ENCODE measurements around the gene ACKR3. TPM values are rescaled to one million over a fixed set of nuclear protein-coding genes. Genes with fewer than 3 reads are reported as not detected.

Gene ACKR3
- total RNA-seq, 1 donor from 2014 or later: 21.4 TPM

DNA sequence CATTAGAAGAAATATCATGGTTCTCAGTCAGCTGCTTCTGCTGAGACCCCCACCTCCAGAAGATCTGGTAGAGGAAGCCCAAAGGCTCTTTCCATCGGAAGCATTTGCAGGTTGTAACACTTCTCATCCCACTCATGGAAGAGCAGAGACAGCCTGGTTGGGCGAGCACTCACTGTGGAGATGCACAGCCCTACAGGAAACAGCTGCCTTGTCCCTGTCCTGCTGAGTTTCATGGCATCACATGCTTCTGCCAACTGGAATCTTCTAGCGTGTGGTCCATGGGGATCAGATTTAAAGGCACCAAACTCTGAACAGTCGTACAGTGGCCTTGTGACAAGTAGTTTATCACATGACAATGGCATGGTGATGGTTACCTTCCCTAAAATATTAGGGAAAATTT, 36.3 kb upstream of the ACKR3 start:
- Histone ChIP-seq H3K4me1 (ENCODE audit: control insufficient read depth in 3 of 3, insufficient read depth in 3 of 3, low read length in 3 of 3) (no peaks in the 10 kb centered on the region), H3K9ac (ENCODE audit: low read depth in 1 of 3, low read length in 3 of 3) (no peak overlapping the region), H3K27me3 (ENCODE audit: control insufficient read depth in 3 of 3, insufficient read depth in 3 of 3, low read length in 3 of 3) (no peaks in the 10 kb centered on the region), H3K27ac (ENCODE audit: low read depth, low read length) (no peak overlapping the region), H3K9me3 (ENCODE audit: control insufficient read depth in 3 of 3, low read length in 3 of 3) (no peaks in the 10 kb centered on the region), H3K36me3 (ENCODE audit: control insufficient read depth in 3 of 3, insufficient read depth in 3 of 3, low read length in 3 of 3) (no peaks in the 10 kb centered on the region), H3K4me3 (ENCODE audit: low read length in 3 of 3) (no peak overlapping the region)

DNA sequence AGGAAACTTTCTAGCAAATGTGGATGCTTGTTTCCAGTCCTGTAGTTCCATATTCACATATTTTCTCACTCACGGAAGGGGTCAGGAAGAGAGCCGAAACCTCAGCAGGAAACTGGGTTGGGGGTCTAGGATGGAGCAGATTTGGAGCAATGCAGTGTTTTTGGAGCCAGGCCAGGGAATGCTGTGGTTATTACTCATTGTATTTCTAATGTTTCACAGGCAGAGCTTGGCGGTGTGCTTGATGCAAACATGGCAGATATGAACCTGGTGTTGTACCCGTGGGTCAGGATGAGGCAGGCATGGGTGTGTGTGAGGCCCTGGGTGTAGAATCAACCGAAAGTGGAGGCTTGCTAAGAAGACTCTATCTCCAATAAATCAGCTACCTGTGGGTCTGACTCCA, 34.6 kb upstream of the ACKR3 start:
- H3K9me3 ChIP-seq (ENCODE audit: control insufficient read depth in 3 of 3, low read length in 3 of 3): no peaks in the 10 kb centered on the region
- H3K27me3 ChIP-seq (ENCODE audit: control insufficient read depth in 3 of 3, insufficient read depth in 3 of 3, low read length in 3 of 3): no peaks in the 10 kb centered on the region
- H3K4me3 ChIP-seq (ENCODE audit: low read length in 3 of 3): no peak overlapping the region
- H3K4me1 ChIP-seq (ENCODE audit: control insufficient read depth in 3 of 3, insufficient read depth in 3 of 3, low read length in 3 of 3): no peaks in the 10 kb centered on the region
- no peaks in the 10 kb centered on the region for H3K36me3 ChIP-seq (ENCODE audit: control insufficient read depth in 3 of 3, insufficient read depth in 3 of 3, low read length in 3 of 3)
- no peak overlapping the region for H3K9ac ChIP-seq (ENCODE audit: low read depth in 1 of 3, low read length in 3 of 3)
- no peak overlapping the region for H3K27ac ChIP-seq (ENCODE audit: low read depth, low read length)

DNA sequence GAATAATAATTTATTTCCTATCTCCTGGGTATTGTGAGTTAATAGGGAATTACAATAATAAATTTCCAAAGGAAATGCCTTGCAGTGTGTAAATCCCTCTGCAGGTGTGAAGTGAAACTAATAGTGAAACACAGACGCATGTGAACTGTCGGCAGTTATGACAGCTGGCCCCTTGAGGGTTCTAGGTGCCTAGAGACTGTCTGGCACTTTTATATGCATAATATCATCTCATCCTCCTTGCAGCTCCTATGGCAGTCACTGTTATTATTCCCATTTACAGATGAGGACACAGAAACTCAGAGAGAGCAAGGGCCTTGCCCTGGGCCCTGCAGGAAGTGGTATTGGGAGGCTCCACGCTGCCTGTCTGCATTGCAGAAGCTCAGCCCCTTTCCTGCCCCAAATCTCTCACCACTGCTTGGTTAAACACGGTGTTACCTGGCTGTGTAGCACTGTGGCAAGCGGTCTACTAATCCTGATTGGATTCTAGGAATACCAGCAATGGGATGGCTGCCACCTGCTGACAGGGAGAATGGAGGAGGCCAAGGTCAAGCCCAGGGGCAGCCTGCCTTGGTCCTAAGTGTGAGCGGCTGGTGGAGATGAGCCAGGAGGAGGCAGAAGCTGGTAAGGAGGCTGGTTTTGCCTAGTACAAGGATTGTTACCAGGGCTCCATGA, 32.8 kb upstream of the ACKR3 start:
- Histone ChIP-seq H3K4me3 (ENCODE audit: low read length in 3 of 3) (no peak overlapping the region), H3K27me3 (ENCODE audit: control insufficient read depth in 3 of 3, insufficient read depth in 3 of 3, low read length in 3 of 3) (no peaks in the 10 kb centered on the region), H3K27ac (ENCODE audit: low read depth, low read length) (no peak overlapping the region), H3K36me3 (ENCODE audit: control insufficient read depth in 3 of 3, insufficient read depth in 3 of 3, low read length in 3 of 3) (no peaks in the 10 kb centered on the region), H3K4me1 (ENCODE audit: control insufficient read depth in 3 of 3, insufficient read depth in 3 of 3, low read length in 3 of 3) (no peaks in the 10 kb centered on the region), H3K9ac (ENCODE audit: low read depth in 1 of 3, low read length in 3 of 3) (no peak overlapping the region), H3K9me3 (ENCODE audit: control insufficient read depth in 3 of 3, low read length in 3 of 3) (no peaks in the 10 kb centered on the region)

DNA sequence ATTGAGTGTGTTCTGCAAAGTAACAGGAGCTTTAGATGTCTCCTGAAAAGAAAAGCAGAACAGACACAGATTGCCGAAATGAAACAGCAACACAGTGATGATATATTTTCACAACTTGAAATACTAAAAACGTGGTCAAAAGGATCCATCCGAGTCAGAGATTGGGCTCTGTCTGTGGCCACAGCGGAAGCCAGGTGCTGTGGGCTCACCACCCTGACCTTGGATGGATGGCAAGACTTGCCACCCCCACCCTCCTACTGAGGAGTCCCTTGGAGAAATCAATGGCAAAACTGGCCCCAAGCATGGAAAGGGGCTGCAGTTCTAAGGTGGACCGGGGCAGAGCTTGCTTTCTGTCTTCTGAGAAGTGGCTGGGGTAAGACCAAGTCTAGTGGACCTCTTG, 31.4 kb upstream of the ACKR3 start:
- Histone ChIP-seq H3K9ac (ENCODE audit: low read depth in 1 of 3, low read length in 3 of 3) (no peak overlapping the region), H3K36me3 (ENCODE audit: control insufficient read depth in 3 of 3, insufficient read depth in 3 of 3, low read length in 3 of 3) (no peaks in the 10 kb centered on the region), H3K27ac (ENCODE audit: low read depth, low read length) (no peak overlapping the region), H3K4me1 (ENCODE audit: control insufficient read depth in 3 of 3, insufficient read depth in 3 of 3, low read length in 3 of 3) (no peaks in the 10 kb centered on the region), H3K9me3 (ENCODE audit: control insufficient read depth in 3 of 3, low read length in 3 of 3) (no peaks in the 10 kb centered on the region), H3K4me3 (ENCODE audit: low read length in 3 of 3) (no peak overlapping the region), H3K27me3 (ENCODE audit: control insufficient read depth in 3 of 3, insufficient read depth in 3 of 3, low read length in 3 of 3) (no peaks in the 10 kb centered on the region)

DNA sequence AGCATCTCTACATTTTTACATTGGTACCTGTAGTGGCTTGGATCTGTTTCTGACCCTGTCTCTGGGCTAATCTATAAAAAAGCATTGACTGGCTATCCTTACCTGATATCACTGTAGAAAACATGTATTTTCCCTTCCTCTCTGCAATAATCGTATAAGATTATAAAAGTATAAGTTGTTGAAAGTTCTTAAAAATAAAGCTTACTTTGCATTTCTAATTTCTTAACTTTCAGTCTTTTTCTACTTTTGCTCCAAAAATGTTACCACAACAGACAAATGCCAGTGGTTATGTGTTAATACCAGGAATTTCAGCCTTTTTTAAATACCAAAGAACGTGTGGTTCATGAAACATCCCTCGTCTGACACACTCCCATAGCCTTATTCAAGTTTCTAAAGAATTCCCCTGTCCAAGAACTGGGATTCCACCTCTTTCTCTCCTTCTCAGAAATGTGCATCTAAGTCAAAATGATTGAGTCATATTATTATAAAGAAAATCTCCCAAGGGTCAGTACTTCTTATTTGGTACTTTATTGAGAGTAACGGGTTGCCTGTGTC, 28.5 kb upstream of the ACKR3 start:
- H3K4me1 ChIP-seq (ENCODE audit: control insufficient read depth in 3 of 3, insufficient read depth in 3 of 3, low read length in 3 of 3): no peaks in the 10 kb centered on the region
- H3K9me3 ChIP-seq (ENCODE audit: control insufficient read depth in 3 of 3, low read length in 3 of 3): no peaks in the 10 kb centered on the region
- H3K9ac ChIP-seq (ENCODE audit: low read depth in 1 of 3, low read length in 3 of 3): no peak overlapping the region
- H3K27me3 ChIP-seq (ENCODE audit: control insufficient read depth in 3 of 3, insufficient read depth in 3 of 3, low read length in 3 of 3): no peaks in the 10 kb centered on the region
- no peak overlapping the region for H3K4me3 ChIP-seq (ENCODE audit: low read length in 3 of 3)
- no peak overlapping the region for H3K27ac ChIP-seq (ENCODE audit: low read depth, low read length)
- no peaks in the 10 kb centered on the region for H3K36me3 ChIP-seq (ENCODE audit: control insufficient read depth in 3 of 3, insufficient read depth in 3 of 3, low read length in 3 of 3)

DNA sequence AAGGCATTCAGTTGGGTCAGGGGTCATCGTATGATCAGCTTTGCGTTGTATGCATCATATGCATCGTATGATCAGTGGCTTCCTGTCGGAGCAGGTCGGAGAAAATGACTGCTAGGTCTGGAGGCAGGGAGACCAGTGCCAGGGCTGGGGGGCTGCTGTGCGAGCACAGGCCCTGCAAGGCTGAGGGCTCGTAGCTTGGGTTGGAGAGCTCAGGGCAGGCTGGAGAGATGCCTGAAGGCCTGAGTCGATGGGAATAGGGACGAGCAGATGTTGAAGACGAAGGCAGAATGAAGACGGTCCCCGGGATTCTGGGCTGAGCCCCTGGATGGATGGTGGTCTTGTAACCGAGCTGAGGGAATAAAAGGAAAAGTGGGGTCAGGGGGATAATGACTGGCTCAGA, 25.3 kb upstream of the ACKR3 start:
- Histone ChIP-seq H3K27ac (ENCODE audit: low read depth, low read length) (no peak overlapping the region), H3K9me3 (ENCODE audit: control insufficient read depth in 3 of 3, low read length in 3 of 3) (no peaks in the 10 kb centered on the region), H3K4me1 (ENCODE audit: control insufficient read depth in 3 of 3, insufficient read depth in 3 of 3, low read length in 3 of 3) (no peaks in the 10 kb centered on the region), H3K27me3 (ENCODE audit: control insufficient read depth in 3 of 3, insufficient read depth in 3 of 3, low read length in 3 of 3) (no peaks in the 10 kb centered on the region), H3K4me3 (ENCODE audit: low read length in 3 of 3) (no peak overlapping the region), H3K9ac (ENCODE audit: low read depth in 1 of 3, low read length in 3 of 3) (no peak overlapping the region), H3K36me3 (ENCODE audit: control insufficient read depth in 3 of 3, insufficient read depth in 3 of 3, low read length in 3 of 3) (no peaks in the 10 kb centered on the region)

DNA sequence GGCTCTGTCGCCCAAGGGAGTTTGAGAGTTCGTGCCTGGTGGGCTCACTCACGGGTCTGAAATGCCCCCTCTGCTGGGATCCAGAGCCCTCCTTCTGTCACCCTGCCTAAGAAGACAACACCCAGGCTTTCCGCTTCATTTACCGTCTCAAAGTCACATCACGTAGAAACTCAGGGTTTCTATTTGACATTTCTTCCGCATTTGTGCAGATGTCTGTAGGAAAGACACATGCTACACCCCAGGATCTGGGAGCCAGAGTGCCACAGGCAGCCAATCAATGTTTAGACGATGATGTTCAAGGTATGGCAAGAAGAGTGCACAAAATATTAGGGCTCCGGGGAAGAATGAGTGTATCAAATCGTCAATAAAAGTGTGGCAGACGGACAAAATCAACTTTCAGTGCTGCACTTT, 24.4 kb upstream of the ACKR3 start:
- no peaks in the 10 kb centered on the region for H3K9me3 ChIP-seq (ENCODE audit: control insufficient read depth in 3 of 3, low read length in 3 of 3)
- no peaks in the 10 kb centered on the region for H3K27me3 ChIP-seq (ENCODE audit: control insufficient read depth in 3 of 3, insufficient read depth in 3 of 3, low read length in 3 of 3)
- H3K4me1 ChIP-seq (ENCODE audit: control insufficient read depth in 3 of 3, insufficient read depth in 3 of 3, low read length in 3 of 3): no peaks in the 10 kb centered on the region
- no peak overlapping the region for H3K9ac ChIP-seq (ENCODE audit: low read depth in 1 of 3, low read length in 3 of 3)
- H3K36me3 ChIP-seq (ENCODE audit: control insufficient read depth in 3 of 3, insufficient read depth in 3 of 3, low read length in 3 of 3): no peaks in the 10 kb centered on the region
- no peak overlapping the region for H3K4me3 ChIP-seq (ENCODE audit: low read length in 3 of 3)
- H3K27ac ChIP-seq (ENCODE audit: low read depth, low read length): no peak overlapping the region

DNA sequence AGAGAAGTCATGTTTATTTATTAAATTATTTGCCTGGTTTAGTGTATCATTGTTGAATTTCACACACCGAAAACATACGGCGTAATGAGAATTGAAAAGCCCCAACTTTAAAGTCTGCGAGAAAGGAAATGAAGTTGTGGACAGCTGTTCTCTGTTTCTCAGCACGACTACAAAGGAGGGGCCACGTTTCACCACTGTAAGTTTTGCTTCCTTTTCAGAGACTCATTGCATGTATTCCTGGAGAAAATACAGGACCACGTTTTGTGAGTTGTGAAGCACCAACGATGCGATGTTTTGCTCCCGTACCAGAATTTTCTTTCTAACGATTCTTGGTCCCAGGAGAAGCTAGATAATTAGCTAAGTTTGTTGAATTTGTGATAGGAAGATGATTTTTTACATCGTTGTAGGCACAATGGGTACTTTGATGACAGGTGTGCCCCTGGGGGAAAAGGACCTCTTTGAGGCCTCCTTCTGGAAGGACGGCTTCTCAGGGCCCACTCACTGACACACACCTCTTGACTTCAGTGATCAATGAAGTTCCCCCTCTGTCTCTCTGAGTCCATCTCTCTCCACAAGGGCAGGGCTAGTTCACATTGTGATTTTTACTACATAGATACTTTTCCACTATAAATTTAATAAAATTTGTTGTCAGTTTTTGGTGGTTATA, 23.7 kb upstream of the ACKR3 start:
- Histone ChIP-seq H3K9me3 (ENCODE audit: control insufficient read depth in 3 of 3, low read length in 3 of 3) (no peaks in the 10 kb centered on the region), H3K27ac (ENCODE audit: low read depth, low read length) (no peak overlapping the region), H3K4me1 (ENCODE audit: control insufficient read depth in 3 of 3, insufficient read depth in 3 of 3, low read length in 3 of 3) (no peaks in the 10 kb centered on the region), H3K4me3 (ENCODE audit: low read length in 3 of 3) (no peak overlapping the region), H3K9ac (ENCODE audit: low read depth in 1 of 3, low read length in 3 of 3) (no peak overlapping the region), H3K36me3 (ENCODE audit: control insufficient read depth in 3 of 3, insufficient read depth in 3 of 3, low read length in 3 of 3) (no peaks in the 10 kb centered on the region), H3K27me3 (ENCODE audit: control insufficient read depth in 3 of 3, insufficient read depth in 3 of 3, low read length in 3 of 3) (peaks cover 0 to under 1% (median 0%) of the 10 kb centered on the region in 3 donors)

DNA sequence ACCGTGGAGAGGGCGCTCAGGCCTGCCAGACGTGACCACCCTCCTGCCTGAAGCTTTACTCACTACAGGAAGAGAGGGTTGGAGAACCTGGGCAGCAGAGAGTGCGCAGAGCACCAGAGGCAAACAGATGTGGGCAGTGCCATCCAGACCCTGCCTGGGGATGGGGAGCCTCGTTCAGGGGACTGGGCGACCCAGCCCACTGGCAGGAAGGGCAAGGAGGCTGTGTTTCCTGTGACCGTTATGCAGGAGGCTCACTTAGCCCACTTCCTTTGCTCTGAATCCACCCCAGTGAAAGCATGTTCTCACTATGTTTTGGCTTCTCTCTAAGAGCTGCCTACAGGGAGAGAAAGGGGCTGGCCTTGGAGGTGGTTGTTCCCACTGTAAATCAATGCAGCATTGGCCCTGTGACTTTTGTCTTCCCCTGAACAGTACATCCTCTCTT, 23.0 kb upstream of the ACKR3 start:
- no peaks in the 10 kb centered on the region for H3K4me1 ChIP-seq (ENCODE audit: control insufficient read depth in 3 of 3, insufficient read depth in 3 of 3, low read length in 3 of 3)
- H3K9ac ChIP-seq (ENCODE audit: low read depth in 1 of 3, low read length in 3 of 3): no peak overlapping the region
- peaks cover 0 to 3% (median 0%) of the 10 kb centered on the region in 3 donors for H3K27me3 ChIP-seq (ENCODE audit: control insufficient read depth in 3 of 3, insufficient read depth in 3 of 3, low read length in 3 of 3)
- H3K27ac ChIP-seq (ENCODE audit: low read depth, low read length): no peak overlapping the region
- H3K36me3 ChIP-seq (ENCODE audit: control insufficient read depth in 3 of 3, insufficient read depth in 3 of 3, low read length in 3 of 3): no peaks in the 10 kb centered on the region
- H3K9me3 ChIP-seq (ENCODE audit: control insufficient read depth in 3 of 3, low read length in 3 of 3): no peaks in the 10 kb centered on the region
- no peak overlapping the region for H3K4me3 ChIP-seq (ENCODE audit: low read length in 3 of 3)

DNA sequence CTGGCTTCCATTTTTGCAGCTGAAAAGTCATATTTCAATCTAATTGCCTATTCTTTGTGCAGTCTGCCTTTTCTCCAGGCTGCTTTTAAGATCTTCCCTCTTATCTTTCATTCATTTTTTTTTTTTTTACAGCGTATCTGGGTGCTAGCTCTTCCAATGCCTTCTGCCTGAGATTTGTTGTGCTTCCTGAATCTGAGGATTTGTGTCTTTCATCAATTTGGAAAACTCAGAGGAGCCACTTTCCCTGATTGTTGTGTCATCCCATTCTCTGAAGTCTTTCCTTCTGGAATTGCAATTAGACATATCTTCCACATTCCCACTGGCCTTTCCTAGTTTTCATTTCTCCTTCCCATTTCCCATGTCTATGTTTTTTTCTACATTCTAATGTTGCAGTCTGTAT, 21.9 kb upstream of the ACKR3 start:
- no peaks in the 10 kb centered on the region for H3K9me3 ChIP-seq (ENCODE audit: control insufficient read depth in 3 of 3, low read length in 3 of 3)
- no peak overlapping the region for H3K9ac ChIP-seq (ENCODE audit: low read depth in 1 of 3, low read length in 3 of 3)
- no peaks in the 10 kb centered on the region for H3K36me3 ChIP-seq (ENCODE audit: control insufficient read depth in 3 of 3, insufficient read depth in 3 of 3, low read length in 3 of 3)
- no peak overlapping the region for H3K27ac ChIP-seq (ENCODE audit: low read depth, low read length)
- no peaks in the 10 kb centered on the region for H3K4me1 ChIP-seq (ENCODE audit: control insufficient read depth in 3 of 3, insufficient read depth in 3 of 3, low read length in 3 of 3)
- H3K27me3 ChIP-seq (ENCODE audit: control insufficient read depth in 3 of 3, insufficient read depth in 3 of 3, low read length in 3 of 3): peaks cover 0 to 5% (median 0%) of the 10 kb centered on the region in 3 donors
- H3K4me3 ChIP-seq (ENCODE audit: low read length in 3 of 3): no peak overlapping the region

Measured in skeletal muscle tissue (tissue), 4 donors.